ENCODE measurements around the gene EIF2AK3.
A peak's percentile ranks its signal among the peaks of the same experiment; 100 is the strongest.
"Not testable (repeated sequence)": the region's sequence is repeated elsewhere in the genome, so short reads cannot be mapped to it uniquely, and the experiment has no call there.

Gene EIF2AK3

GRCh38 chr2:88654714-88655113, 27.4 kb upstream of the EIF2AK3 start:
- Histone ChIP-seq H3K9me3 (ENCODE audit: low read length) (no peaks in the 10 kb centered on the region), H3K4me3 (ENCODE audit: low read length) (no peak overlapping the region), H3K27me3 (ENCODE audit: insufficient read depth, low read length) (no peaks in the 10 kb centered on the region), H3K4me1 (ENCODE audit: insufficient read depth, low read length) (no peaks in the 10 kb centered on the region), H3K36me3 (ENCODE audit: insufficient read depth, low read length) (no peaks in the 10 kb centered on the region), H2AFZ (ENCODE audit: low read depth, low read length) (no peak overlapping the region)

GRCh38 chr2:88651646-88652045, 24.4 kb upstream of the EIF2AK3 start:
- no peaks in the 10 kb centered on the region for H3K4me1 ChIP-seq (ENCODE audit: insufficient read depth, low read length)
- no peaks in the 10 kb centered on the region for H3K36me3 ChIP-seq (ENCODE audit: insufficient read depth, low read length)
- no peaks in the 10 kb centered on the region for H3K9me3 ChIP-seq (ENCODE audit: low read length)

DNA sequence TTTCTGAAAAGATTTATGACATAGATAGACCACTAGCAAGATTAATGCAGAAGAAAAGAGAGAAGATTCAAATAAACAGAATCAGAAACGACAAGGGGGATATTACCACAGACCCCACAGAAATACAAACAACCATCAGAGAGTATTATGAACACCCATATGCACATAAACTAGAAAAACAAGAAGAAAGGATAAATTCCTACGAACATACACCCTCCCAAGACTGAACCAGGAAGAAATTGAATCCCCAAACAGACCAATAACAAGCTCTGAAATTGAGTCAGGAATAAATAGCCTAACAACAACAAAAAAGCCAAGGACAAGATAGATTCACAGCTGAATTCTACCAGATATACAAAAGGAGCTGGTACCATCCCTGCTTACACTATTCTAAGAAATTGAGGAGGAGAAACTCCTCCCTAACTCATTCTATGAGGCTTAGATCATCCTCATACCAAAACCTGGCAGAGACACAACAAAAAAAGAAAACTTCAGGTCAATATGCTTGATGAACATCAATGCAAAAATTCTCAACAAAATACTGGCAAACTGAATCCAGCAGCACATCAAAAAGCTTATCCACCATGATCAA, 18.1 kb upstream of the EIF2AK3 start:
- H3K36me3 ChIP-seq (ENCODE audit: insufficient read depth, low read length); H2AFZ ChIP-seq (ENCODE audit: low read depth, low read length); H3K4me3 ChIP-seq (ENCODE audit: low read length); H3K9me3 ChIP-seq (ENCODE audit: low read length); H3K27me3 ChIP-seq (ENCODE audit: insufficient read depth, low read length); H3K4me1 ChIP-seq (ENCODE audit: insufficient read depth, low read length): not testable (repeated sequence)

More at GRCh38 chr2:88651646-88652045, 24.4 kb upstream of the EIF2AK3 start:
- Histone ChIP-seq H2AFZ (ENCODE audit: low read depth, low read length) (no peak overlapping the region), H3K4me3 (ENCODE audit: low read length) (no peak overlapping the region), H3K27me3 (ENCODE audit: insufficient read depth, low read length) (no peaks in the 10 kb centered on the region)

DNA sequence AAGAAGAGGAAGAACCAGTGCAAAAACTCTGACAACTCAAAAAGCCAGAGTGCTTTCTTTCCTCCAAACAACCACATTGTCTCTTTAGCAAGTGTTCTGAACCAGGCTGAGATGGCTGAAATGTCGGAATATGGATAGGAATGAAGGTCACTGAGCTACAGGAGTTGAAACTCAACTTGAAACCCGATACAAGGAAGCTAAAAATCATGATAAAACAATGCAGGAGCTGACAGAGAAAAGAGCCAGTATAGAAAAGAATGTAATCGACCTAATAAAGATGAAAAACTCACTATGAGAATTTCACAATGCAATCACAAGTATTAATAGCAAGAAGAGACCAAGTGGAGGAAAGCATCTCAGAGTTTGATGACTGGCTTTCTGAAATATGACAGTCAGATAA, 15.0 kb upstream of the EIF2AK3 start:
- Histone ChIP-seq H2AFZ (ENCODE audit: low read depth, low read length) (no peak overlapping the region), H3K4me3 (ENCODE audit: low read length) (no peak overlapping the region), H3K9me3 (ENCODE audit: low read length) (no peaks in the 10 kb centered on the region), H3K27me3 (ENCODE audit: insufficient read depth, low read length) (no peaks in the 10 kb centered on the region), H3K36me3 (ENCODE audit: insufficient read depth, low read length) (no peaks in the 10 kb centered on the region), H3K4me1 (ENCODE audit: insufficient read depth, low read length) (no peaks in the 10 kb centered on the region)

DNA sequence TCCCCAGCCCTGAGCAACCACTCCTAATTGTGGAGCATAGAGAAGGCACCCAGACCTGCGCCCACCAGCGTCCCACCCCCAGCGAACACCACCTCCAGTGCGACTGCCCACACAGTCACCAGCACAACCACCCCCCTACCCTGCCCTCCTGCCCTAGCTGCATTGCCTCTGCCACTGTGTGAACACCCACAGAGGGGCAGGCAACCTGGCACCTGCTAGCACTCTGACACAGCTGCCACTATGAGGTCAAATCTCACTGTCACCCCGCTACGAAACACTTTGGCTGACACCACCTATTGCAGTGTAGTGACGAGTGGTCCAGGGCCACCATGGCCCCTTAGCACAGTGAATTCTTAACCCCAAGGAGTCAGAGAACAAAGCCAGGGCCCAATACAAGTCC, 14.1 kb upstream of the EIF2AK3 start:
- no peaks in the 10 kb centered on the region for H3K36me3 ChIP-seq (ENCODE audit: insufficient read depth, low read length)
- H2AFZ ChIP-seq (ENCODE audit: low read depth, low read length), result no peak overlapping the region
- H3K4me3 ChIP-seq (ENCODE audit: low read length), result no peak overlapping the region
- no peaks in the 10 kb centered on the region for H3K27me3 ChIP-seq (ENCODE audit: insufficient read depth, low read length)
- no peaks in the 10 kb centered on the region for H3K4me1 ChIP-seq (ENCODE audit: insufficient read depth, low read length)
- no peaks in the 10 kb centered on the region for H3K9me3 ChIP-seq (ENCODE audit: low read length)

- no peak overlapping the region for H2AFZ ChIP-seq (ENCODE audit: low read depth, low read length)
- no peaks in the 10 kb centered on the region for H3K27me3 ChIP-seq (ENCODE audit: insufficient read depth, low read length)
- H3K36me3 ChIP-seq (ENCODE audit: insufficient read depth, low read length), result no peaks in the 10 kb centered on the region
- H3K4me3 ChIP-seq (ENCODE audit: low read length), result no peak overlapping the region
- H3K4me1 ChIP-seq (ENCODE audit: insufficient read depth, low read length), result no peaks in the 10 kb centered on the region
- no peaks in the 10 kb centered on the region for H3K9me3 ChIP-seq (ENCODE audit: low read length)
Observed at GRCh38 chr2:88639865-88640264, 12.6 kb upstream of the EIF2AK3 start.

GRCh38 chr2:88638743-88639142, 11.5 kb upstream of the EIF2AK3 start:
- Histone ChIP-seq H3K4me3 (ENCODE audit: low read length) (no peak overlapping the region), H3K27me3 (ENCODE audit: insufficient read depth, low read length) (no peaks in the 10 kb centered on the region), H3K9me3 (ENCODE audit: low read length) (no peaks in the 10 kb centered on the region), H2AFZ (ENCODE audit: low read depth, low read length) (no peak overlapping the region), H3K36me3 (ENCODE audit: insufficient read depth, low read length) (no peaks in the 10 kb centered on the region), H3K4me1 (ENCODE audit: insufficient read depth, low read length) (no peaks in the 10 kb centered on the region)

GRCh38 chr2:88638123-88638650, 10.9 kb upstream of the EIF2AK3 start:
- Histone ChIP-seq H3K4me1 (ENCODE audit: insufficient read depth, low read length) (no peaks in the 10 kb centered on the region), H3K4me3 (ENCODE audit: low read length) (no peak overlapping the region), H3K36me3 (ENCODE audit: insufficient read depth, low read length) (no peaks in the 10 kb centered on the region), H3K27me3 (ENCODE audit: insufficient read depth, low read length) (no peaks in the 10 kb centered on the region), H3K9me3 (ENCODE audit: low read length) (no peaks in the 10 kb centered on the region), H2AFZ (ENCODE audit: low read depth, low read length) (no peak overlapping the region)

GRCh38 chr2:88637464-88637863, 10.2 kb upstream of the EIF2AK3 start:
- no peak overlapping the region for H2AFZ ChIP-seq (ENCODE audit: low read depth, low read length)
- no peaks in the 10 kb centered on the region for H3K27me3 ChIP-seq (ENCODE audit: insufficient read depth, low read length)
- no peaks in the 10 kb centered on the region for H3K4me1 ChIP-seq (ENCODE audit: insufficient read depth, low read length)
- H3K9me3 ChIP-seq (ENCODE audit: low read length), result no peaks in the 10 kb centered on the region
- H3K4me3 ChIP-seq (ENCODE audit: low read length), result no peak overlapping the region
- H3K36me3 ChIP-seq (ENCODE audit: insufficient read depth, low read length), result no peaks in the 10 kb centered on the region

GRCh38 chr2:88636026-88636425, 8.8 kb upstream of the EIF2AK3 start:
- H3K4me1 ChIP-seq (ENCODE audit: insufficient read depth, low read length), result no peaks in the 10 kb centered on the region
- no peaks in the 10 kb centered on the region for H3K9me3 ChIP-seq (ENCODE audit: low read length)
- no peak overlapping the region for H2AFZ ChIP-seq (ENCODE audit: low read depth, low read length)
- no peak overlapping the region for H3K4me3 ChIP-seq (ENCODE audit: low read length)
- no peaks in the 10 kb centered on the region for H3K36me3 ChIP-seq (ENCODE audit: insufficient read depth, low read length)
- H3K27me3 ChIP-seq (ENCODE audit: insufficient read depth, low read length), result no peaks in the 10 kb centered on the region

DNA sequence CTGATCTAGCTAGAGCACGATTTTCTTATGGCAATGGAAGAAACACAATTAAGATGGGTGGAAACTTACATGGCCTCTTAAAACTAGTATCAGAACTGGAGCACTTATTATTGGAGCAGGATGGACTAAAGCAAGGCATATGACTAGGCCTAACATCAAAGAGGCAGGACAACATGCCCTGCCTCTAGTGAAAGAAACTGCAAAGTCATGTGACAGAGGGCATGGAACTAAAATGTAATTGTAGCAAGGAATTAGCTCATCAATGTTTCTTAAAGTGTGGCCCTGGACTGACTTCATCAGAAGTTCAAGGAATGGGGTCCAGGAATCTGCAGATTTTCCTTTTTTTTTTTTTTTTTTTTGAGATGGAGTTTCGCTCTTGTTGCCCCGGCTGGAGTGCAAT, 5.3 kb upstream of the EIF2AK3 start:
- no peak overlapping the region for H3K4me3 ChIP-seq (ENCODE audit: low read length)
- no peaks in the 10 kb centered on the region for H3K27me3 ChIP-seq (ENCODE audit: insufficient read depth, low read length)
- H2AFZ ChIP-seq (ENCODE audit: low read depth, low read length), result no peak overlapping the region
- no peaks in the 10 kb centered on the region for H3K36me3 ChIP-seq (ENCODE audit: insufficient read depth, low read length)
- no peaks in the 10 kb centered on the region for H3K9me3 ChIP-seq (ENCODE audit: low read length)
- no peaks in the 10 kb centered on the region for H3K4me1 ChIP-seq (ENCODE audit: insufficient read depth, low read length)

GRCh38 chr2:88628571-88628939, 1.3 kb upstream of the EIF2AK3 start:
- Histone ChIP-seq H3K4me3 (ENCODE audit: low read length) (peak overlapping the region; percentile 66), H2AFZ (ENCODE audit: low read depth, low read length) (peak overlapping the region; percentile 57), H3K4me1 (ENCODE audit: insufficient read depth, low read length) (peaks cover 22% of the 10 kb centered on the region), H3K27me3 (ENCODE audit: insufficient read depth, low read length) (no peaks in the 10 kb centered on the region), H3K36me3 (ENCODE audit: insufficient read depth, low read length) (no peaks in the 10 kb centered on the region), H3K9me3 (ENCODE audit: low read length) (no peaks in the 10 kb centered on the region)

DNA sequence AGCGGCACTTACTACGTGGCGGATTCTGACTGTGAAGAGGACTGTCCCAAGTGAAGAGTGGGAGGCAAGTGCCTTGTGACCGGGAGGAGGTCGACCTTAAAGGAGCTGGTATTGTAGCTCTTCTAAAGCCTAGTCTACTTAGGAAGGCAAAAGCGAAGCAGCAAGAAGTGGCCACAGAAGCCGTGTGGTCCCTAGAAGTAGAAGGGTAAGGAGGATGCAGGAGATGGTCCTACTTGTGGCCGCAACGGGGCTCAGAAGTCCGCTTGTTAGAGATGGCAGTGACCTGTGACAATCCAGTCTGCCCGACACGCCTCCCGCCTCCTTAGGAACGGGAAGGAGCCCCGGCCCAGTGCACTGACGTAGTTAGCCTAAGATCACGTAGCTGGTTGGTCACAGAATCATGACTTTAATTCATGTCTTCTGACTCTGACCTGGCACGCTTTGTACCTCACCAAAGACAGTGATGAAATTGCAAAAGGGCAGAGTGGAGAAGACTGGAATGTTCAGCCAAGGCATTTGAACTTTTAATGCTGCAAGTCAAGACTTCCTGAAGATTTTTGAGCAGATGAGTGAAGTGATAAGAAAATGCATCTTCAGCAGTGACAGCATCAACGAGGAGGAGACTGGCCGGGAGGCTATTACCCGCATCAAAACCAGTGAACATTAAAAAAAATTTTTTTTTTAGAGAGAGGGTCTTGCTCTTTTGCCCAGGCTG, 749 bp upstream of the EIF2AK3 start:
- Histone ChIP-seq H3K4me1 (ENCODE audit: insufficient read depth, low read length) (peaks cover 22% of the 10 kb centered on the region), H3K27me3 (ENCODE audit: insufficient read depth, low read length) (no peaks in the 10 kb centered on the region), H2AFZ (ENCODE audit: low read depth, low read length) (peak overlapping the region; percentile 57), H3K36me3 (ENCODE audit: insufficient read depth, low read length) (no peaks in the 10 kb centered on the region), H3K4me3 (ENCODE audit: low read length) (peak overlapping the region; percentile 66), H3K9me3 (ENCODE audit: low read length) (no peaks in the 10 kb centered on the region)
